Measurements from ENCODE around the gene MRPL49.
"Not testable (repeated sequence)": the region's sequence is repeated elsewhere in the genome, so short reads cannot be mapped to it uniquely, and the experiment has no call there.

MRPL49 gene

GRCh38 chr11:65172600-65172999, 50.5 kb downstream of the MRPL49 start:
- no peak for DNase-seq

- DNase-seq, result not testable (repeated sequence)
Measured at GRCh38 chr11:65174571-65175010, 52.5 kb downstream of the MRPL49 start.

All from NCI-H1105 treated with DMSO at 0.1 percent for 48 hours (cell line).